GM18870 (cell line): ENCODE data around the gene STK32C.
"Not testable (repeated sequence)": the region's sequence is repeated elsewhere in the genome, so short reads cannot be mapped to it uniquely, and the experiment has no call there.

ENCODE experiments used
- ATAC-seq: cut with Tn5 transposase; IDR thresholded peaks from one replicate; pipeline ENCODE4 v1.9.1; 2021; ENCODE audit warnings: moderate library complexity; ENCODE audit not compliant: unreplicated experiment

Gene STK32C

DNA sequence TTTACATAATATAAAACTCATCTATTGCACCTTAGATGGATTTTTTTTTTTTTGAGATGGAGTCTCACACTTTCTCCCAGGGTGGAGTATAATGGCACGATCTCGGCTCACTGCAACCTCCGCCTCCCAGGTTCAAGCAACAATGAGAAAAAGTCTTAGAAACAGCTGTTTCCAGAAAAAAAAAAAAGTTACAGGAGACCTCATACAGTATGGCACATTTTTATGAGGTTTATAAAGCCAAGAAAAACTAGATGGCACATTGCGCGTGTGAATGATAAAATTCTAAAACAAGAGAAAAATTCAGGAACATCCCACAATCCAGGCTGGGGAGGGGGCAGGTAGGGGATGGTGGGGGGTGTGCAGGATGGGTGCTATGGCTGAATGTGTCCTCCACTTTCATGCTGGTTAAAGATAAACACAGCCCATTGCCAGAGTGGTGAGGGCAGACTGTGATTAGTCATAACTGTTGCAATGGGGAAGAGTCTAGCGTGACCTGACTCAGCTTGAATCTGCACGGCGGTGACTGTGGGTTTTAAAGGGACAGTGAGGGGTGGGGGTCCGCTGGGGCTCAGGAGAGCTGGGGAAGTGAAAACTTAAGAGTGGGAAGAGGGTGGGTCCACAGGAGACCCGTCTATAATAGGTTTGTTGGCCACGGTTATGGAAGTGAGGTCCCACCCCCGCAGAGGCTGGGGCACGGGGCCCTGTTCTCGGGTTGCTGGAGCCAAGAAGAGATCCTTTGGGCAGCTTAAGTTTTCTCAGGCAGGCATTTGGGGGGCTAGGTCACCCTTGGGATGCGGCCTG, 12.3 kb upstream of the STK32C start:
- peak; percentile 98 for ATAC-seq

DNA sequence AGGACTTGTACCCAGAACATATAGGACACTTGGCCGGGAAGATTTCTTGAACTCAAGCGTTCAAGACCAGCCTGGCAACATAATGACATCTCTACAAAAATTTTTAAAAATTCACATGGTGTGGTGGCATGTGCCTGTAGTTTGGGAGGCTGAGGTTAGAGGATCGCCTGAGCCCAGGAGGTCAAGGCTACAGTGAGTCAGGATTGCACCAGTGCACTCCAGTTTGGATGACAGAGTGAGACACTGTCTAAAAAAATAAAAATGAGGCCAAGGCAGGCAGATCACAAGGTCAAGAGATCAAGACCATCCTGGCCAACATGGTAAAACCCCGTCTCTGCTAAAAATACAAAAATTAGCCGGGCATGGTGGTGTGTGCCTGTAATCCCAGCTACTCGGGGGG, 9.7 kb upstream of the STK32C start:
- not testable (repeated sequence) for ATAC-seq

- ATAC-seq = no peak
These were observed 8.4 kb upstream of the STK32C start for GRCh38 chr10:132316133-132316532.

DNA sequence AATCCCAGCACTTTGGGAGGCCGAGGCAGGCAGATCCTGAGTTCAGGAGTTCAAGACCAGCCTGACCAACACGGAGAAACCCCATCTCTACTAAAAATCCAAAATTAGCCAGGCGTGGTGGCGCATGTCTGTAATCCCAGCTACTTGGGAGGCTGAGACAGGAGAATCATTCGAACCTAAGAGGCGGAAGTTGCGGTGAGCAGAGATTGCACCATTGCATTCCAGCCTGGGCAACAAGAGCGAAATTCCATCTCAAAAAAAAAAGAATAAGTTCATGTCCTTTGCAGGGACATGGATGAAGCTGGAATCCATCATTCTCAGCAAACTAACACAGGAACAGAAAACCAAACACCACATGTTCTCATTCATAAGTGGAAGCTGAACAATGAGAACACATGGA, 7.1 kb upstream of the STK32C start:
- not testable (repeated sequence) for ATAC-seq

DNA sequence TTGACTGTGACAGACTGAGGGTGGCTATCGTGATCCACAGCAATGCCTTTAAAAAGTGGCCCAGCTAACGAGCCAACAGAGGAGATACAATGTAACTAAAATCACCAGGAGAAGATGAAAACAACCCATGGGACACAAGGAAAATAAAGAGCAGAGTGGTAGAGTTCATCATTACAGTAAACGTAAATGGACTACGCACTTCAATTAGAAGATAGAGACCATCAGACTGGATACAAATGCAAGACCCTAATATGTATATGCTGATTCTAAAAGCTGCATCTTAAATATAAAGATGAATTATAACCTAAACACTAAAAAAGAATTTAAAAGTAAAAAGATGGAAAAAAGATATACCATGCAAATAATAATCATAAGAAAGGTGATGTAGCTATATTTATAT, 6.6 kb upstream of the STK32C start:
- no peak for ATAC-seq

GRCh38 chr10:132313865-132314264, 6.1 kb upstream of the STK32C start:
- no peak for ATAC-seq

GRCh38 chr10:132313305-132313704, 5.6 kb upstream of the STK32C start:
- ATAC-seq = no peak

GRCh38 chr10:132311338-132311939, 3.7 kb upstream of the STK32C start:
- ATAC-seq = no peak

- no peak for ATAC-seq
These were observed 3.1 kb upstream of the STK32C start for GRCh38 chr10:132310701-132311337.

GRCh38 chr10:132309879-132310591, 2.3 kb upstream of the STK32C start:
- ATAC-seq = no peak

GRCh38 chr10:132309471-132309865, 1.7 kb upstream of the STK32C start:
- ATAC-seq = no peak

DNA sequence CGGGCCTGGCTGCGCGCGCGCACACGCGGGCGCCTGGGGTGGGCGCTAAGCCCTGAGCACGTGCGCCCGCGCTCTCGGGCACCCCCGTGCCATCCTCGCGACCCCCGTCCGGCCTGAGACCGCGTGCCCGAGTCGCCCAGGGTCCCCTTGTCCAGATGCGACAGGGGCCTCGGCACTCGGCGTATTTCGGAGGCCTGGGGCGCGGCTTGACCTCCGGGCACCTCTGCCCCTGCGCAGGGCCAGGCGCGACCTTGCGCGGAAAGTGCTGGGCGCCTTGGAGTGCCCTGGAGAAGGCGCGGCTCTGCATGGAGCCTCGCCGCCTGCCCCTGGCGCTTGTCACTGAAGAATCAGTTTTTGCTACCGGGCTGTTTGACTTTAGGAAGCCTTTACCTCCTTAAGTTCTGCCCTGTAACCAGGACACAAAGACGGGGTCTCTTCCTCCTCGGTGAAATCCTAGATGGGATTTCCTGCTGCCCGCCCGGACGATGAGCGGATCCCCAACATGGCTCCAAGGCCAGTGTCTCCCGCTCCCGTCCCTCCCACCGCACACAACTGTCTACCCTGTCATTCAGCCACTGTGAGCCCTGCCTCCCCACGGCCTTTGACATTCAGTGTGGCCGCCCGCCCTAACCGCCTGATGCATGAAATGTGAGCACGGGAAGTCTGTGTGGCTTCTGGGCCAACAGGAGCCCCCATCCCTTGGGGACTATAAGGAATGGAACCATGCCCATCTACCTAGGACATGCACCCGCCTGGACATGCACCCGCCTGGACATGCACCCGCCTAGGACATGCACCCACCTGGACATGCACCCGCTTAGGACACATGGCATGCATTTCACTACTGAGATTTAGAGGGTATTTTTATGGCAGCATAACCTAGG, 1.1 kb upstream of the STK32C start:
- ATAC-seq = no peak

- ATAC-seq = peak; percentile 32
These were observed 642 bp downstream of the STK32C start for GRCh38 chr10:132306864-132307751.

DNA sequence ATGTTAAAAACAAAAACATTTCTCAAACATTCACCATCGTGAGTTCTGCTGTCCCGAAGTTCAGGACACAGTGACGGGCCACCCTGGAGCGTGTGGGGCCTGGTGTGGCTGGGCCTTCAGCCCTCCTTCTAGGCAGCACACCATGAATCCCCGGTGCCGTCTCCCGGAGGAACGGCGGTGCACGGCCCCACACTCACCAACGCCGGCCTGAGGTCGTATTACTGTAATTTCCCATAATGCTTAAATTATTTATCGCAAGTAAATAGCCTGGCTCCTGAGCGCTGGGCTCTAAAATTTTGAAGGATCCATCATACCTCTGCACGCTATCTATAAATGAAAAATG, 1.4 kb downstream of the STK32C start:
- ATAC-seq = no peak

DNA sequence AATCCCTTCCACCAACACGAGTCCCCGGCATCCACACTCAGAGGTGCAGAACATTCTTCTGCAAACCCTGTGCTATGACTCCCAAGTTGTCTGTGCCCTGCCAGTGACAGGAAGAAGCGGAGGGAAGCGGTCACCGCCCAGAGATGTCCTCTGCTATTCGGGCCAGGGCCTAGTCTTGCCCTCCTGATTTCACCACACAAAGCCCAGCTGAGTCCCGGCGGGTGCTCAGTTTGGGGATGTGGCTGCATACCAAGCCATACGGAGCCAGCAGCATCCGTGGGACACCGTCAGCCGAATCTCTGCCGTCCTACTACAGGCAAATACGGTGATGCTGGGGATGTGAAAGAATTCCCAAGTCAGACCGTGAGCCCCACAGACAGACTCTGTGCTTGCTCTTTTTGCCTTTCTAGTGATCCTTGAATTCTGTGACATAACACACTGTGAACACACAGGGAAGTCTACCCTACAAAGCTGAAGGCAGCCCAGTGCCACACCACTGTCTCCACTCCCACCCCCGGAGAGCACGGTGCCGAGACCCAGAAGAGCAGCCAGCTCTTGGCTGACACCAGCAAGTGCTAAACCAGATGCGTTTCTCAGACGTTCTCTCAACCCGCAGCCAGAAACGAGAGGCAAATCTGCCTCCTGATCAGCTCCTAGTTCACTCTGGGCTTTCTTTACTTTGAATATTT, 2.0 kb downstream of the STK32C start:
- no peak for ATAC-seq

DNA sequence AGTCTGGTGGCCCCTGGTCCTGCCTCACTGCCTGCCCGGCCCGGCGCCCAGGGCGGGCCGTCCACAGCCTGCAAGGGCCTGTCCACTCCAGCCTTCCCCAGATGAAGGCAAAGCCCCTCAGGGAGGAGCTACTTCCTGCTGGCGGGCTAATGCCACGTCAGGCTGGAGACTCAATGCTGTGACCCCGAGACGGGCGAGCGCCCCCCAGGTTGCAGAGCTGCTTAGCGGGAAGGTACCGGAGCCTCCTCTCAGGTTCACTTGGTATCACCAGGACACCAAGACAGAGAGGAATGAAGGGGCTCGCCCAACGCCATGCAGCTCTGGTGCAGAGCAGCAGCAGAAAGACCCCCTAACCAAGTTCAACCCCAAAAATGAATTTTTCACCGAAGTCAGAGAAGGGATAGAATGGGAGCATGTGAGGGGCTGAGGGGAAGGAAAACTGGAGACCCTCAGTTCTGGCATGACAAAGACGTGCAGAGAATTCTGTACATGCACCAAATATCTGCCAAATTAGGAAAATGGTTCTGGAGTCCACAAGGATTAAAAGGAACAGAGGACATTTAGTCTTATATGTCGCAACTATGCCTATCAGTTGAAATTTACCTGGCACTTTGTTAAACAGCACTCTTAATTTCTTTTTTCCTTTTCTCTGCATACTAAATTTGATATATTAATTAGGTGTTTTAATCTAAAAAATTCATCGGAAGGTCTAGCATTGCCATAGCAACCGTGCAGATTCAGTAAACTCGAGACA, 2.8 kb downstream of the STK32C start:
- no peak for ATAC-seq

DNA sequence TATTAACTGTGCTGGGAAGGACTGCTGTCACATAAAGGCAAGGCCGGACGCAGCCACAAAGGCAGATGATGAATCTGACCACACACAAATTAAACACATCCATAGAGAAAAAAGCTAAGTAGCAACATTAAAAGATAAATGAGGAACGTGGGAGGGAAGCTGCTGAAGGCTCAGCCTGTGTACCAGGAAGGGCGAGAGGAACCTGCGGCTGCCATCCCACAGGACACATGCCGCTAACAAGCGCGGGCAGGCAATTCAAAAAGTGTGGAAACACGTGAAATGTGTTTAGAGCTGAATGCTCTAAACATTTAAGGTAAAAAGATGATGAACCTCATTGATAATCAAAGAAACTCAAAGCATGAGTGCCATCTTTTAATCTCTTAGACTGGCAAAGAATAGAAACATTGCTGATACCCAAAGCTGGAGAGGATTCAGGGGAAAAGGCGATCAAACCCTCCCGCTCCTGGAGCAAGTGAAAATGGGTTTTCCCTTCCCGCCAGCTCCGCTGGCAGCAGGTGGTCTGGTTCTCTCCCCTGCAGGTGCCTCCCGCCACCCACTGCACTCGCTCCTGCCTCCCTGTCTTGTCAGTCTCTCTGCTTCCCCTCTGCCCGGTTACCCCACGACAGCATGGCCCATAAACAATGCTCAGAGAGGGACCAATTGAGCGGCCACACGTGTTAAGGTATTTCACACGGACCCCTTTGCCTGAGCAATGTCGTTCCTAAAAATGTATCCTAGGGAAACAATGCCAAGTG, 4.2 kb downstream of the STK32C start:
- no peak for ATAC-seq
